Stimulated activated CD4-positive, alpha-beta T cell treated with anti-CD3 and anti-CD28 coated beads, Interleukin-1b, Interleukin-23, amount 100 ng/mL, for 24 hours (primary cell): Measurements from ENCODE around the gene SIPA1L3.

Experiments used
- DNase-seq, 4 experiments: peaks; one replicate each; pipeline ENCODE4 v3.0.0-alpha.2; 2020; ENCODE audit warnings: low read depth in 4 of 4, low spot score in 1 of 4

SIPA1L3 gene

DNA sequence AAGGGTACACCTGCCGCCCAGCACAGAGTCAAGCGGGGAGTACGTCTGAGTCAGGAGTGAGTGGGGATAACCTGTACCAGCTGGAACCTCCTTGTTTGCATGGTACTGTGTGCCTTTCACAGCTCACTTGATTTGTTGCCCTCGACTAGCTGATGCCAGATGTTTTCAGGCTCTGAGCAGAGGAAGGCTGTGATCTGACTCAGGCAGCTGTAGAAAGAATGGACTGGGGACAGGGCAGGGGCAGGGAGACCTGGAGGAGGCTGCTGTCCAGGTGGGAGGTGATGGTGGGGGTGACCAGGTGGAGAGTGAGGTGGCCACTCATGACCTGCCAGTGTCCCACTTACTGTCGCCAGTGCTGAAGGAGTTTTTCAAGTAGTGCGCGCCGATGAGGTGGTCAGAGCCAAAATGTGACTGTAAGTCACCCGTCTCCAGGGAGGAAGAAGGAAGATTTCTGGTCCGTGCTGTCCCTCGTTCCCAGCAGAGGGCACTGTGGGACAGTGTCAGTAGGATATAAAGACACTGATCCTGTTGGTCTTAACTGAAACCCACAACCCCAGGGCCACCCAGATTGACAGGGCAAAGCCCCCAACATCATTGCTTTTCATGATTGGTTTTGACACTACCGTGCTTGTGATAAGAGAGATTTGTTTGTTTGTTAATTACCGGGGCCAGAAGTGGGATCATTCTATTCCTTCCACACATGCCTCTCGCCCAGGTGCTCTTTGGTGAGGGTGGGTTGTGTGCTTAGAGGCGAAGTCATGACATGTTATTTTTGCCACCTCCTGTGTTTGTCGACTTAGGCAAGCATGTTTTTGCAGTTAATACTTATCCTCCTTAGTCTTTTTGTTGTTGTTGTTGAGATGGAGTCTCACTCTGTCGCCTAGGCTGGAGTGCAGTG is 188.7 kb downstream of the SIPA1L3 start:
- DNase-seq, result peak; percentile 30 to 35 (median 30)

GRCh38 chr19:38099966-38100365 is 193.0 kb downstream of the SIPA1L3 start:
- DNase-seq, result no peak

- no peak for DNase-seq
These were observed 193.6 kb downstream of the SIPA1L3 start for GRCh38 chr19:38100589-38100988.

DNA sequence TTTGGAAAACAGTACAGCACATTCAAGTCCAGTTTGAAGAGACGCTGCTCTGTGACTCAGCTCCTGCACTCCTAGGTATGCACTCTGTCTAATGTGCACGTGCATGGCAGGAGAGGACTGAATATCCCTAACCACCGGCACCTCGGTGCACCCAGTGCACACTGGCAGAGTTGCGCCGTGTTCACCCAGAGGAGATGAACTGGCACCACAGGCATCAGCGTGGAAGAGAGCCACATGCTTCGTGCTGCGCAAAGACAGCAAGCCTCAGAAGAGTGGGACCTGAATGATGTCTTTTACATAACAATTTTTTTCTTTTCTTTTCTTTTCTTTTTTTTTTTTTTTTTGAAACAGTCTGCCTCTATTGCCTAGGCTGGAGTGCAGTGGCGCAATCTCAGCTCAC is 194.7 kb downstream of the SIPA1L3 start:
- DNase-seq, result no peak

DNA sequence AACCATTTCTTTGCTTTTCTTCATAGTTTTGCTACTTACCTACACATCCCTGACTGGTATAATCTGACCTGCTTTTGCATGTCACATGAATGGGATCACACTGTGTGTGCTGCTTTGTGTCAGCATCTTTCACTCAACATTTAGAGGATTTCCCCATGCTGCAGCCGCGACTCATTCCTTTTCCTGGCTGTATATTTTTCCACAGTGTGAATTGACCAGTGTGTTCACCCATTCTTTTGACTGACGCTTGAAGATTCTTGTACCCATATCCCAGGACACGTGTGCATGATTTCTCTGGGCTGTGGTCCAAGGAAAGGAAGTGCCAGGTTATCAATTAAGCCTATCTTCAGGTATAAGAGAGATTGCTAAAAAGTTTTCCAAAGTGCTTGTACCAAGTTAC is 198.6 kb downstream of the SIPA1L3 start:
- DNase-seq, result no peak

GRCh38 chr19:38107129-38107528 is 200.1 kb downstream of the SIPA1L3 start:
- DNase-seq, result no peak

DNA sequence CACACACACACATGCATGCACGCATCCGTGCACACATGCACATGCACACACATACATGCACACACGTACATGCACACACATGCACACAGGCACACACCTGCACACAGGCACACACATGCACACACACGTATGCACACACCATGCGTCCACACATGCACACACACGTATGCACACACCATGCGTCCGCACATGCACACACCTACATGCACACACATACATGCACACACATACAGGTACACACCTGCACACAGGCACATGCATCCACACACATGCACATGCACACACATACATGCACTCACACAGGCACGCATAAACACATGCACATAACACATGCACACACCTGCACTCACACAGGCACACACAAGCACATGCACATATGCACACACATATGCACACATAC is 204.9 kb downstream of the SIPA1L3 start:
- no peak for DNase-seq

DNA sequence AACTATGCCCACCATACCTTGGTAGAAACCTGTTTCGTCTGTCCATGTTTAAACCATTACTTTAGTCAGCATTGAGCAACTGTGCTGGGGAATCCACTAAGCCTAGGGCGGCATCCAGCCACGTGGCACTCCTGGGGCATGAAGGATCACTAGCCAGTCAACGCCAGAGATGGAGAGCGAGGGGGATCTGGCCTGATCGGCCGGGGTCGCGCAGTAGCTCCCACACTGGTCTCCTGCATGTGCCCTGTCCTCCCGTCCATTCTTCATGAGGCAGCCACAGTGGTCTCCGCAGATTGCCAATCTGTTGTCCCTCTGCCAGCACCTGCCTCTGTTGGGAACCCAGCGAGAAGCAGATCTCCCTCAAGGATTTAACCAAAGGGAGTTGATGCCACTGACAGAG is 207.6 kb downstream of the SIPA1L3 start:
- no peak for DNase-seq

DNA sequence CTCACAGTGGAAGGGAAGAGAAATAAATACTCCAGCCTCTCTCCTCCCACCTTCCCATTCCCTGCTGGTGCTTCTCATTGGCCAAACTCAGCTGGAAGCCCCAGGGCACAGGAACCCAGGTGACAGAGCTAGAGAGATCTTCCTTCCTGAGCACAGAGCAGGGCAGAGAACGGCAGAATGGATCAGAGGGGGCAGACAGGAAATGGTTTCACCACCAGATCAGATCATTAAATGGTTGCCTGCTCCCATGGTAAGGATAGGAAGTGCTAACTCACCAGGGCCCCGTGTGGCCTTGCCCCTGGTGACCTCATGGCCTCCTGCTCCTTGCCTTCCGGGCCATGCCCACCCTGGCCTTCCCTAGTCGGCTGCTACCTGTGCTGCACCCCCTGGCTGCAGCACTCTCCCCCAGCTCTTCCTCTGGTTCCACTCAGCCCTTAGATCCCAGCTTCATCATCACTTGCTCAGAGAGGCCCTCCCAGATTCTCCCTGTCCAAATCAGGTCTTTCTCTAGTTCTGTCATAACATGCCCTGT is 208.3 kb downstream of the SIPA1L3 start:
- DNase-seq, result no peak

GRCh38 chr19:38118176-38118575 is 211.2 kb downstream of the SIPA1L3 start:
- no peak for DNase-seq

DNA sequence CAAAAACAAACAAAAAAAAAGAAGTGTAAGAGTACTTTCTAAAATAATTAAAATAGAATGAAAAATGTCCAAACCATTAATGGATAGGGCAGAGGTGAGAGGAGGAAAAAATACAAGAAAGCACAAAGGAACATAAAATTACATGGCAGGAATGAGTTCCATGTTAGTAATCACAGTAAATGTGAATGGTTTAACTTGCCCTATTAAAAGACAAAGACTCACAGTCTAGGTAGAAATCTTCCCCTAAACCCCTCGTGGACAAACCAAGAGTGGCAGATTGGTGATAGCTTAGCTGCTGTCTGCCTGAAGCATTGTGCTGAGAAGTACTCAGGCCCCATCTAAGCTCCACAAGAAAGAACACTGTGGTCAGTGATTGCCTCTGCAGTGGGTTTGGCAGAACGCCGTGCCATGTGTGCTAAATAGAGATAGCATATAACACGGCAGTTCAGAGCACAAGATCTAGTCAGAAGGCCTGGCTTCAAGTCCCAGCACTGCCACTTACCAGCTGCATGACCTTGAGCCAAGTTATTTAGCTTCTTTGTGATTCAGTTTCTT is 213.5 kb downstream of the SIPA1L3 start:
- DNase-seq, result no peak

DNA sequence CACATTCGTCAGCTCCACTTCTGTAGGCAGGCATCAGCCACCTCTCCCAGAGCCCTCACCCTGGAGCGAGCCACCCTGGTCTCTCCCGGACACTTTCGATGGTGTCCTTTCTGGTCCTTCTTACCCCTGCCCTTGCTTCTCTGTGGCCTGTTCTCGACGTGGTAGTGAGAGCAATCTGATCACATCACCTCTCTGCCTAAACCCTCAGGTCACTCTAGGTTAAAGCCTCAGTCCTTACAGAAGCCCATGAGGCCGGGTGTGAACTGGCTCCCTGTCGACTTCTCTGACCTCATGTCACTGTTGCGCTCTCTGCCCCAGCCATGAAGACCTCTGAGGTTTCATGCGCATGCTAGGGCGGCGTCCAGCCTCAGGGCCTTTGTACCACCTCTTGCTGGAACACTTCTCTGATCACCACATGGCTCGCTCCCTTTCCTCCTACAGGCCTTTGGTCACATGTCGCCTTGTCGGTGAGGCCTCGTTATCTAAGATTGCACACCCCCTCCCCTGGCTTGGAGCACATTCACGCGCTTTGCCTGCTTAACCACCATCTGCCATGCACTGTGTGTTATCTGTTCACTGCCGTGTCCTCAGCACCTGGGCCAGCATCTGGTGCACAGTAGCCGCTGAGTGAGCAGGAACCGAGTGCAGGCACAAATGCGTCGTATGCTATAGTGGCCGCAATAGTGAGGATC is 215.5 kb downstream of the SIPA1L3 start:
- no peak for DNase-seq

DNA sequence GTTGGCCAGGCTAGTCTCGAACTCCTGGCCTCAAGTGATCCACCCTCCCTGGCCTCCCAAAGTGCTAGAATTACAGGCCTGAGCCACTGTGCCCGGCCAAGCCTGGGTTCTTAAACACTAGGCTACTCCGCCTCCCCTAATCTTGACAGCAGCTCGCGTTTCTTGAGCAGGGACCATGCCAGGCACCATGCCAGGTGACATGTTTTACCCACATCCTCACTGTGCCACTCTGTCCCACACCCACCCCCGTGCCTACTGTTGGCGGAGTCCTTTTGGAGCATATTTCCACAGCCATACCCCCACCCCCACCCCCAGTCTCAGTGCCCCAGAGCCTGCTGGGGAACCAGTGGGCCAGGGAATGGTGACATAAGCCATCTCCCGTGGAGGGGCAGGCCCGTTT is 218.2 kb downstream of the SIPA1L3 start:
- DNase-seq, result no peak

- no peak for DNase-seq
These were observed 223.4 kb downstream of the SIPA1L3 start for GRCh38 chr19:38130399-38130798.

DNA sequence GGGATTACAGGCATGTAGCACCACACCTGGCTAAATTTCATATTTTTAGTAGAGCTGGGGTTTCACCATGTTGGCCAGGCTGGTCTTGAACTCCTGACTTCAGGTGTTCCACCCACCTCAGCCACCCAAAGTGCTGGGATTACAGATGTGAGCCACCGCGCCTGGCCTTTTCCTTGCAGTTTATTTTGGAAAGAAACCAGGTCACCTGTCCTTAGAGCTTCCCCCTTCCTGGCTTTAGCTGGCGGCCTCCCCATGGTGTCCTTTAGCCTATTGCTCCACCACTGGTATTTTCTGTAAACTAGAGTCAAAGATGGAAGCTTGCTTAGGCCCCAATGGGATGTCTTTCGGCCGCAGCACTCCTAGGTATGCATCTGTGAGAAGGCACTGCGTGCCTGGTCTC is 225.8 kb downstream of the SIPA1L3 start:
- no peak for DNase-seq

GRCh38 chr19:38133319-38133718 is 226.3 kb downstream of the SIPA1L3 start:
- DNase-seq, result no peak

GRCh38 chr19:38134540-38135149 is 227.6 kb downstream of the SIPA1L3 start:
- DNase-seq, result peak in 3 of 4 experiments; percentile 6 to 10 (median 7)

DNA sequence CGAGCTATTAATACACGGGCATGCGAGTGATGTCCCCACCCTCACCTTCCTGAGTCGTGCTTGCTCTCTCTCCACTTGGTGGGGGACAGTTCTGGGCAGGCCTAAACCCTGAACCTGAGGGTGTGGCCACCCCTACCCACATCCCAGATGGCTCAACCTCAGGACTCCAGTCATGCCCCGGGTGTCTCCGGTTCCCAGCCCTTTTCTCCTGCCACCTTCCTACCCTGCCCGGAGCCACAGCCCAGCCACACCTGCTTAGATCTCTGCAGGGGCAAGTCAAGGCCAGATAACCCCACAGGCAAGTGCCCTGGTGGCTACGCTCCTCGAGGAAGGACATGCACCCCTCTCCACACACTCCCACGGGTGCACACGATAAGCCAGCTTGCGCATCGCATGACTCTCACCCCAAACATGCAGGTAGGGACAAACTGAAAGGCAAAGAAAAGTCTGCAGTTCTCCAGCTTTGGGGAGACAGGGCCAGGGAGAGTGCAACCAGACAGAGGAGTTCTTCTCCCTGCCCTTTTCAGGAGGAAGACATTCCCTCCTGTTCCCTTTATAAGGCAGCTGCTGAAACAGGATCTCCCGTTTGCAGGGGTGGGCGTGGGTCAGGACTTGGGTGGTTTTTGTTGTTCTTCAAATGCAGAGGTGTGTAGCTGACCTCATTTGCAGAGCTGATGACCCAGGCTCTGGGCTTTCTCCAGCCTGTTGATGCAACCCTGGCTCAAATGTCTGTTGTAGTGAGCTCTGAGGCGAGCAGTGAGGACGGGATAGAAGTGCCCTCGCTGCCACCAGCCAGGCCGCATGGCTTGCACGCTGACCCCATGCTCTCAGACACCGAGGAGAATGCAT is 228.4 kb downstream of the SIPA1L3 start:
- no peak for DNase-seq

- DNase-seq, result no peak
These were observed 232.1 kb downstream of the SIPA1L3 start for GRCh38 chr19:38139122-38139521.

GRCh38 chr19:38141108-38141507 is 234.1 kb downstream of the SIPA1L3 start:
- DNase-seq, result no peak
